ENCODE measurements around the gene SRPK2.
A peak's percentile ranks its signal among the peaks of the same experiment; 100 is the strongest.

The SRPK2 gene

GRCh38 chr7:105387508-105388355, 989 bp downstream of the SRPK2 start (continued):
- 0 out of 2 replicates have a peak, but pooled peaks have one; percentile 17 for TF ChIP-seq ZNF2 (tag by site-specific recombination; IDR thresholded peaks at IDR 0.05)
- peak; percentile 64 for TF ChIP-seq GLIS1 (tag by site-specific recombination; IDR thresholded peaks at IDR 0.05)
- no peak for TF ChIP-seq HOXA7 (CRISPR knock-in tag; IDR thresholded peaks at IDR 0.05; ENCODE audit: borderline replicate concordance)
- TF ChIP-seq ZBTB26 (tag by site-specific recombination; optimal IDR thresholded peaks at IDR 0.05): peak; percentile 90
- no peak; the same call in 1 of the 2 replicates for TF ChIP-seq ZNF366 (tag by site-specific recombination; conservative IDR thresholded peaks at IDR 0.05)
- TF ChIP-seq PBX3 (CRISPR knock-in tag; IDR thresholded peaks at IDR 0.05): 0 out of 2 replicates have a peak, but pooled peaks have one; percentile 35
- TF ChIP-seq HIC1 (tag by site-specific recombination; IDR thresholded peaks at IDR 0.05): 0 out of 2 replicates have a peak, but pooled peaks have one; percentile 12
- peak; percentile 49; the same call in 1 of the 2 replicates for TF ChIP-seq ZNF660 (tag by site-specific recombination; IDR thresholded peaks at IDR 0.05)
- peak; percentile 51 for TF ChIP-seq ZBTB17 (tag by site-specific recombination; IDR thresholded peaks at IDR 0.05)
- peak; percentile 50 for TF ChIP-seq KLF1 (tag by site-specific recombination; IDR thresholded peaks at IDR 0.05)
- TF ChIP-seq ZBTB48 (tag by site-specific recombination; IDR thresholded peaks at IDR 0.05): no peak
- TF ChIP-seq KLF17 (tag by site-specific recombination; IDR thresholded peaks at IDR 0.05): peak; percentile 46; the same call in 1 of the 2 replicates
- TF ChIP-seq ZNF600 (tag by site-specific recombination; IDR thresholded peaks at IDR 0.05): peak; percentile 77; the same call in 1 of the 2 replicates
- no peak for TF ChIP-seq ZNF433 (tag by site-specific recombination; IDR thresholded peaks at IDR 0.05; ENCODE audit: low read depth)
- TF ChIP-seq WT1 (tag by site-specific recombination; IDR thresholded peaks at IDR 0.05): peak; percentile 26; the same call in 1 of the 2 replicates
- TF ChIP-seq ZNF223 (tag by site-specific recombination; IDR thresholded peaks at IDR 0.05): no peak
- no peak for TF ChIP-seq ZNF645 (tag by site-specific recombination; IDR thresholded peaks at IDR 0.05)
- TF ChIP-seq KLF9 (tag by site-specific recombination; IDR thresholded peaks at IDR 0.05; ENCODE audit: low read depth): peak; percentile 78
- TF ChIP-seq ZXDB (tag by site-specific recombination; IDR thresholded peaks at IDR 0.05): peak; percentile 32; the same call in 1 of the 2 replicates
- peak; percentile 61 for TF ChIP-seq ZBTB11 (tag by site-specific recombination; conservative IDR thresholded peaks at IDR 0.05; ENCODE audit: low read depth)
- peak; percentile 16; the same call in 1 of the 2 replicates for TF ChIP-seq ZSCAN30 (tag by site-specific recombination; IDR thresholded peaks at IDR 0.05)
- peak; percentile 57; the same call in 1 of the 2 replicates for TF ChIP-seq KLF10 (tag by site-specific recombination; IDR thresholded peaks at IDR 0.05)
- no peak for TF ChIP-seq KLF7 (tag by site-specific recombination; IDR thresholded peaks at IDR 0.05; ENCODE audit: borderline replicate concordance)
- TF ChIP-seq ZNF501 (tag by site-specific recombination; IDR thresholded peaks at IDR 0.05): 0 out of 2 replicates have a peak, but pooled peaks have one; percentile 53
- TF ChIP-seq ZNF548 (tag by site-specific recombination; IDR thresholded peaks at IDR 0.05): no peak
- TF ChIP-seq GLIS2 (tag by site-specific recombination; IDR thresholded peaks at IDR 0.05): peak; percentile 83
- no peak for TF ChIP-seq SP7 (tag by site-specific recombination; IDR thresholded peaks at IDR 0.05)

Data from HEK293 (cell line).